Ishikawa (cell line): ENCODE results near the gene C2orf92.
A peak's percentile ranks its signal among the peaks of the same experiment; 100 is the strongest.

ENCODE experiments used
- CEBPB ChIP-seq: IDR thresholded peaks from 2 replicates; pipeline ENCODE4 v1.6.1; 2012
- CREB1 ChIP-seq: IDR thresholded peaks from 2 replicates; pipeline ENCODE4 v1.6.1; 2012; ENCODE audit warnings: low read depth
- EGR1 ChIP-seq: IDR thresholded peaks from 2 replicates; pipeline ENCODE4 v1.6.1; 2012
- EP300 ChIP-seq: IDR thresholded peaks from 2 replicates; pipeline ENCODE4 v1.6.1; 2012; ENCODE audit warnings: borderline replicate concordance
- FOXM1 ChIP-seq: IDR thresholded peaks from 2 replicates; pipeline ENCODE4 v1.6.1; 2012; ENCODE audit warnings: low read depth, borderline replicate concordance
- MAX ChIP-seq: IDR thresholded peaks from 2 replicates; pipeline ENCODE4 v1.6.1; 2012
- NFIC ChIP-seq: IDR thresholded peaks from 2 replicates; pipeline ENCODE4 v1.6.1; 2012
- RAD21 ChIP-seq: IDR thresholded peaks from 2 replicates; pipeline ENCODE4 v1.6.1; 2012; ENCODE audit warnings: low read depth
- REST ChIP-seq: IDR thresholded peaks from 2 replicates; pipeline ENCODE4 v1.6.1; 2012; ENCODE audit warnings: low read depth, mild to moderate bottlenecking
- TAF1 ChIP-seq: IDR thresholded peaks from 2 replicates; pipeline ENCODE4 v1.6.1; 2012; ENCODE audit warnings: low read depth, mild to moderate bottlenecking
- TCF12 ChIP-seq: IDR thresholded peaks from 2 replicates; pipeline ENCODE4 v1.6.1; 2012; ENCODE audit warnings: low read depth
- TEAD4 ChIP-seq: IDR thresholded peaks from 2 replicates; pipeline ENCODE4 v1.6.1; 2012
- USF1 ChIP-seq: IDR thresholded peaks from 2 replicates; pipeline ENCODE4 v1.6.1; 2012
- YY1 ChIP-seq: IDR thresholded peaks from 2 replicates; pipeline ENCODE4 v1.6.1; 2012; ENCODE audit warnings: low read depth
- ZBTB7A ChIP-seq: IDR thresholded peaks from 2 replicates; pipeline ENCODE4 v1.6.1; 2012; ENCODE audit warnings: low read depth

The C2orf92 gene

DNA sequence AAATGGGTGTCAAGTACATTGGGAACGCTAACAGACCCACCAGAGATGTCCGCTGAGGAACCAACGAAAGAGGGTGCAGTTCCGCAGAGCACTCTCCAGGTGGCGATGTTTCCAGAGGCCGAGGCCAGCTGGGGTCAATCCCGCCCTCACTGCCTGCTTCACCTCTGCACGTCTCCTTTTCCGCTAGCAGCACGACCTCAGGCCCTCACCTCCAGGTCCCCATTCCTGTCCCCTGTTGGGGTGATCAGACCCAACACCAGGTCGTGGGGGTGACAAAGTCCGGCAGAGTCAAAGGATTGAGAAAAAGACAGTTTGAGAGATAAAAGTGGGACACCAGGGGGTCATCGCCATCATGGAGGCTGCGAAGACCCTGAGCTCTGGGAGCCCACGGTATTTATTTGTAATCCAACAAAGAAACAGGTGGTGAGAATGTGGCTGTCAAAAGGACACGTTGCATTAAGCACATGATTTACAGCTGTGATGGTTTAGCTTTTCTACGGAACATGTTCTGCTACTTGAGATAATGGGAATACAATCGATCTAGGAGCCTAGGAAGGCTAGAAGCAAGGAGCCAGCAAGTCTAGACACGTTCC, 71.2 kb downstream of the C2orf92 start:
- TF ChIP-seq EP300 (no peak), RAD21 (peak; percentile 74)

DNA sequence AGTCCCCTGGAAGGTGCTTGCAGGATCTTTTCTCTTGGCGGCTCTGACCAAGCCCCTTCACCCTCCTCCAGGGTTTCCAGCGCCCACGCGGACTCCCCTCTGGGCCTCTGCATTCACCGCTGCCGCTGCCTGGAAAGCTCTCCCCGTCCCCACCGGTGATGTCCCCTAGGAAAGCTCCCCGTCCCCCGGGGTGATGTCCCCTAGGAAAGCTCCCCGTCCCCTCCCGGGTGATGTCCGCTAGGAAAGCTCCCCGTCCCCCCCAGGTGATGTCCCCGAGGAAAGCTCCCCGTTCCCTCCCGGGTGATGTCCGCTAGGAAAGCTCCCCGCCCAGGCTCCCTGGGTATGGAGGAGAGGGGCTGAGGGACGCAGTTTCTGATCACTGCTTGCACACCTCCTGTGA, 71.7 kb downstream of the C2orf92 start:
- TF ChIP-seq RAD21, result no peak
- TF ChIP-seq CREB1, result no peak
- TF ChIP-seq EP300, result no peak
- TF ChIP-seq MAX, result no peak
- TF ChIP-seq ZBTB7A, result no peak
- no peak for TF ChIP-seq TAF1
- TF ChIP-seq NFIC, result no peak

DNA sequence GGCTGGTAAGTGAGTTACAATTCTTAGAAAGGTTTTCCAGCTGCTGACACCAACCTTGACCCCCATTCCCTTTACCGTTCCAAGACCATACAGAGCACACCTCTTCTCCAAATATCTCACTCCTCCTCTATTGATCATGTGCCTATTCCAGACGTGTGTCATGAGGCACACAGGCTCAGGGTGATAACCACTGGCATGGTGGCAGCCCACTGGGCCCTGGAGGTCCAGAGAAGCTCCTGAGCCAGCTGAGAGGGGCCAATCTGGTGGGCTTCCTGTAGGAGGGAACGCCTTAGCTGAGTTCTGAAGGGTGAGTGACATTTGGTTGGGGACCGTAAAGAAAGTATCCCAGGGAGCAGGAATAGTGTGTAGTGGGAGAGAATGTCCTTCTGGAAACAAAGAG, 72.2 kb downstream of the C2orf92 start:
- TF ChIP-seq NFIC, result no peak
- no peak for TF ChIP-seq TEAD4
- no peak for TF ChIP-seq ZBTB7A
- TF ChIP-seq EP300, result no peak
- TF ChIP-seq FOXM1, result no peak
- TF ChIP-seq USF1, result no peak
- no peak for TF ChIP-seq CREB1
- no peak for TF ChIP-seq CEBPB
- no peak for TF ChIP-seq MAX
- no peak for TF ChIP-seq EGR1

DNA sequence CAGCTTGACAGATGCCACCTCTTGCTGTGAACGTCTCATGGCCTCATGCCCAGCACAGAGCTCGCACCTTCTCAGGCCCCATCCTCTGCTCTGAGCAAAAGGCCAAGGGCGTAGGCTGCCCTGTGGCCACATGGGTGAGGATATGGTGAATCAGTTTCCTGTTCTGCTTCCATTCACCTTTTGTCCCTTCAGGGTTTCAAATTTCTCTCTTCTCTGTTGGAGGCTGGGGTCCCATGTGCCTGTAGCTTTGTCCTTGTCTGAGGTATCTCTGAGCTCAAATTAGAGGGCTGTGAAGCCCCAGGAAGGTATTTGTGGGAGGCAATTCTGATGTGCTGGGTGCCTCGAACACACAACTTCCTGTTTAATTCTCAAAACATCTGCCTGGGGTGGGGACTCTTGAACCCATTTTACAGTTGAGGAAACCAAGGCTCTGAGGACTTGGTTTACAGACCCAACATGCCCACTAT, 72.9 kb downstream of the C2orf92 start:
- TF ChIP-seq EP300 (no peak), TEAD4 (no peak), REST (no peak), ZBTB7A (no peak), TAF1 (no peak), YY1 (no peak), FOXM1 (no peak), TCF12 (no peak), CREB1 (no peak), RAD21 (no peak), MAX (no peak), CEBPB (no peak), EGR1 (no peak), USF1 (no peak), NFIC (no peak)

DNA sequence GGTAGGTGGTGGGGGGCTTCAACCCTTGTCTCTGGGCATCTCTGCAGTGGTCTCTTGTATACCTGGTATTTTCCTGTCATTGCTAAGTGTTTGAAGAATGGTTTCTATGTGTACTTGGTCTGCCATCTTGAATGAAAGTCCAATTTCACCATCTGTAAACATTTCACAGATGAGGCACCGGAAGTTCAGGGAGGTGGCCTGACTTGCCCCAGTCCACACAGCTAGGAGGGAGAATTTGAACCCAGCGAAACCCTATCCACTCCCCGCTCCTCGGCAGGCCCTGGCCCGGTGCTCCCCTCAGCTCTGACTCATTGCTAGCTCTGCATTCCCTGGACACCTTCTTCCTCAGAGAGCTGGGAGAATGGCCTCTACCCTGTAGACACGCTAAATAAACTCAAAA, 74.4 kb downstream of the C2orf92 start:
- TF ChIP-seq RAD21 (no peak), ZBTB7A (no peak), EGR1 (no peak), TEAD4 (no peak), EP300 (no peak), TCF12 (no peak), NFIC (no peak), REST (no peak), FOXM1 (no peak), CREB1 (no peak), USF1 (no peak)
